Activated effector memory CD4-positive, alpha-beta T cell treated with Interleukin-2 at 50 U/mL for 16 hours (primary cell): ENCODE data around the gene CRELD2.

ENCODE experiments used
- DNase-seq: peaks from one replicate; pipeline ENCODE4 v3.0.0-alpha.2; 2020

CRELD2 gene

GRCh38 chr22:49948116-49948957 is 29.9 kb downstream of the CRELD2 start:
- DNase-seq, result no peak

GRCh38 chr22:49948958-49949913 is 30.8 kb downstream of the CRELD2 start:
- no peak for DNase-seq

GRCh38 chr22:49949914-49950292 is 31.5 kb downstream of the CRELD2 start:
- no peak for DNase-seq

GRCh38 chr22:49950396-49950994 is 32.1 kb downstream of the CRELD2 start:
- no peak for DNase-seq

- no peak for DNase-seq
Measured at GRCh38 chr22:49951000-49951677, 32.7 kb downstream of the CRELD2 start.

GRCh38 chr22:49951678-49951985 is 33.2 kb downstream of the CRELD2 start:
- no peak for DNase-seq

GRCh38 chr22:49951986-49952896 is 33.8 kb downstream of the CRELD2 start:
- DNase-seq, result no peak

- no peak for DNase-seq
Measured at GRCh38 chr22:49953027-49953679, 34.7 kb downstream of the CRELD2 start.

- DNase-seq, result no peak
Measured at GRCh38 chr22:49953680-49954344, 35.4 kb downstream of the CRELD2 start.

GRCh38 chr22:49954354-49954753 is 35.9 kb downstream of the CRELD2 start:
- DNase-seq, result no peak

- DNase-seq, result no peak
Measured at GRCh38 chr22:49954991-49955580, 36.7 kb downstream of the CRELD2 start.

GRCh38 chr22:49955581-49956417 is 37.4 kb downstream of the CRELD2 start:
- DNase-seq, result no peak

GRCh38 chr22:49956418-49956770 is 38.0 kb downstream of the CRELD2 start:
- no peak for DNase-seq

GRCh38 chr22:49956914-49957825 is 38.7 kb downstream of the CRELD2 start:
- no peak for DNase-seq

GRCh38 chr22:49957826-49958365 is 39.5 kb downstream of the CRELD2 start:
- DNase-seq, result no peak

GRCh38 chr22:49958366-49958921 is 40.0 kb downstream of the CRELD2 start:
- DNase-seq, result no peak

GRCh38 chr22:49958931-49959781 is 40.7 kb downstream of the CRELD2 start:
- no peak for DNase-seq
